Erythroblast (primary cell): ENCODE measurements around the gene IL10RA.

Source experiments
- GATA1 ChIP-seq: IDR thresholded peaks from 2 replicates; pipeline ENCODE4 v1.6.1; 2011; ENCODE audit warnings: low read depth, mild to moderate bottlenecking, control low read depth, low read length, moderate library complexity
- POLR2A ChIP-seq: IDR thresholded peaks from 2 replicates; pipeline ENCODE4 v1.6.1; 2011; ENCODE audit warnings: mild to moderate bottlenecking, low read length

GRCh38 chr11:118017111-118017510 lies 30.9 kb downstream of the IL10RA start:
- TF ChIP-seq POLR2A (no peak), GATA1 (no peak)
